Fibroblast of lung (primary cell): ENCODE measurements around the gene TXNRD2.

Source experiments
- CTCF ChIP-seq, 2 donors: IDR thresholded peaks in 1 of 2; conservative IDR thresholded peaks in 1 of 2; 1 replicate in 1 of 2; 2 replicates in 1 of 2; pipeline ENCODE4 v1.5.1; 2011 to 2012; ENCODE audit warnings: low read length in 2 of 2, control low read depth in 1 of 2, inconsistent platforms in 1 of 2, low read depth in 1 of 2, mild to moderate bottlenecking in 1 of 2
- EZH2 ChIP-seq: IDR thresholded peaks from 2 replicates; pipeline ENCODE4 v1.5.1; 2012; ENCODE audit warnings: low read length, control low read depth, mild to moderate bottlenecking; ENCODE audit errors: missing control alignments

GRCh38 chr22:19983741-19984140, 42.1 kb upstream of the TXNRD2 start:
- TF ChIP-seq CTCF (conservative IDR thresholded peaks at IDR 0.05 in 1 of 2, IDR thresholded peaks at IDR 0.05 in 1 of 2; ENCODE audit: low read depth in 1 of 2, low read length in 2 of 2) (no peak), EZH2 (no peak)
